ENCODE measurements around the gene WRAP53.

The WRAP53 gene

DNA sequence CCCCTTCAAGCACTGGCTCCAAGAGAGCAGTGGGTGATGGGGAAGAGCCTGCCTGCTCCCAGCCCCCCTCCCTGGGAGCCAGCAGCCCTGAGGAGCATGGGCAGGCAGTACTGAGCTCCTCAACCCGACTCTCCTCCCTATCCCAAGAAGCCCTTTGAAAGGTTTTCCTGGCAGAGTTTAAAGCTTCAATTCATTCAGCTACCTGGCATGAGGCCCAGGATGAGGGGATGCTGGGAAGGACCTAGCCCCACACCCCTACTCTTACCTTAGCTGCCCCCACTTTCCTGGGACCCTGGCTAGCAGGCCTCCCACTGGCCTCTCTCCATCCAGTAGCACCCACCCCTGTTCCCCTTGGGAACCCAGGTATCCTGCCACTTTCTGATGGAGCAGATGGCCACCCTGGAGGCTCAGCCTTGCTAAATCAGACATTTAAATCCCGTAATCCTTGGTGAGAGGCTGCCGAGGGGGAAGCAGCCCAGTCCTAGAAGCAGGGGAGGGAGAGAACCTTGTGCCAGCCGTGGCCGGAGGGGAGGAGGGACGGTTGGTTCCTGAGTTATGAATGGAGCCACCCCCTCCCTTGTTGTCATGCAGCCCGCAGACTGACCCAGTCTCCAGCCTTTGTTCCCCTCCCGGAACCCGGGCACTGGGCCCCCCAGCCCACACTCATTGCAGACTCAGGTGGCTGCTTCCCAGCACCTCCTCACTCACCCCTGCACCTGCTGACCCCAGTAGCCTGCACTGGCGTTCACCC lies 20.4 kb upstream of the WRAP53 start:
- TF ChIP-seq, protein P1, sequence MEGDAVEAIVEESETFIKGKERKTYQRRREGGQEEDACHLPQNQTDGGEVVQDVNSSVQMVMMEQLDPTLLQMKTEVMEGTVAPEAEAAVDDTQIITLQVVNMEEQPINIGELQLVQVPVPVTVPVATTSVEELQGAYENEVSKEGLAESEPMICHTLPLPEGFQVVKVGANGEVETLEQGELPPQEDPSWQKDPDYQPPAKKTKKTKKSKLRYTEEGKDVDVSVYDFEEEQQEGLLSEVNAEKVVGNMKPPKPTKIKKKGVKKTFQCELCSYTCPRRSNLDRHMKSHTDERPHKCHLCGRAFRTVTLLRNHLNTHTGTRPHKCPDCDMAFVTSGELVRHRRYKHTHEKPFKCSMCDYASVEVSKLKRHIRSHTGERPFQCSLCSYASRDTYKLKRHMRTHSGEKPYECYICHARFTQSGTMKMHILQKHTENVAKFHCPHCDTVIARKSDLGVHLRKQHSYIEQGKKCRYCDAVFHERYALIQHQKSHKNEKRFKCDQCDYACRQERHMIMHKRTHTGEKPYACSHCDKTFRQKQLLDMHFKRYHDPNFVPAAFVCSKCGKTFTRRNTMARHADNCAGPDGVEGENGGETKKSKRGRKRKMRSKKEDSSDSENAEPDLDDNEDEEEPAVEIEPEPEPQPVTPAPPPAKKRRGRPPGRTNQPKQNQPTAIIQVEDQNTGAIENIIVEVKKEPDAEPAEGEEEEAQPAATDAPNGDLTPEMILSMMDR (conservative IDR thresholded peaks at IDR 0.05): no peak
- H3K27ac ChIP-seq: no peak overlapping the region

GRCh38 chr17:7668482-7668881 lies 19.8 kb upstream of the WRAP53 start:
- TF ChIP-seq, protein P1 (conservative IDR thresholded peaks at IDR 0.05): no peak
- no peak overlapping the region for H3K27ac ChIP-seq

DNA sequence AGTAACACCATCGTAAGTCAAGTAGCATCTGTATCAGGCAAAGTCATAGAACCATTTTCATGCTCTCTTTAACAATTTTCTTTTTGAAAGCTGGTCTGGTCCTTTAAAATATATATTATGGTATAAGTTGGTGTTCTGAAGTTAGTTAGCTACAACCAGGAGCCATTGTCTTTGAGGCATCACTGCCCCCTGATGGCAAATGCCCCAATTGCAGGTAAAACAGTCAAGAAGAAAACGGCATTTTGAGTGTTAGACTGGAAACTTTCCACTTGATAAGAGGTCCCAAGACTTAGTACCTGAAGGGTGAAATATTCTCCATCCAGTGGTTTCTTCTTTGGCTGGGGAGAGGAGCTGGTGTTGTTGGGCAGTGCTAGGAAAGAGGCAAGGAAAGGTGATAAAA lies 15.0 kb upstream of the WRAP53 start:
- H3K27ac ChIP-seq: no peak overlapping the region
- TF ChIP-seq, protein P1 (conservative IDR thresholded peaks at IDR 0.05): peak; percentile 42

DNA sequence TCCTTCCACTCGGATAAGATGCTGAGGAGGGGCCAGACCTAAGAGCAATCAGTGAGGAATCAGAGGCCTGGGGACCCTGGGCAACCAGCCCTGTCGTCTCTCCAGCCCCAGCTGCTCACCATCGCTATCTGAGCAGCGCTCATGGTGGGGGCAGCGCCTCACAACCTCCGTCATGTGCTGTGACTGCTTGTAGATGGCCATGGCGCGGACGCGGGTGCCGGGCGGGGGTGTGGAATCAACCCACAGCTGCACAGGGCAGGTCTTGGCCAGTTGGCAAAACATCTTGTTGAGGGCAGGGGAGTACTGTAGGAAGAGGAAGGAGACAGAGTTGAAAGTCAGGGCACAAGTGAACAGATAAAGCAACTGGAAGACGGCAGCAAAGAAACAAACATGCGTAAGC lies 13.3 kb upstream of the WRAP53 start:
- TF ChIP-seq, protein P1 (conservative IDR thresholded peaks at IDR 0.05): no peak
- no peak overlapping the region for H3K27ac ChIP-seq

- TF ChIP-seq, protein P1 (conservative IDR thresholded peaks at IDR 0.05): no peak
- no peak overlapping the region for H3K27ac ChIP-seq
Measured at GRCh38 chr17:7676533-7676932, 11.7 kb upstream of the WRAP53 start.

DNA sequence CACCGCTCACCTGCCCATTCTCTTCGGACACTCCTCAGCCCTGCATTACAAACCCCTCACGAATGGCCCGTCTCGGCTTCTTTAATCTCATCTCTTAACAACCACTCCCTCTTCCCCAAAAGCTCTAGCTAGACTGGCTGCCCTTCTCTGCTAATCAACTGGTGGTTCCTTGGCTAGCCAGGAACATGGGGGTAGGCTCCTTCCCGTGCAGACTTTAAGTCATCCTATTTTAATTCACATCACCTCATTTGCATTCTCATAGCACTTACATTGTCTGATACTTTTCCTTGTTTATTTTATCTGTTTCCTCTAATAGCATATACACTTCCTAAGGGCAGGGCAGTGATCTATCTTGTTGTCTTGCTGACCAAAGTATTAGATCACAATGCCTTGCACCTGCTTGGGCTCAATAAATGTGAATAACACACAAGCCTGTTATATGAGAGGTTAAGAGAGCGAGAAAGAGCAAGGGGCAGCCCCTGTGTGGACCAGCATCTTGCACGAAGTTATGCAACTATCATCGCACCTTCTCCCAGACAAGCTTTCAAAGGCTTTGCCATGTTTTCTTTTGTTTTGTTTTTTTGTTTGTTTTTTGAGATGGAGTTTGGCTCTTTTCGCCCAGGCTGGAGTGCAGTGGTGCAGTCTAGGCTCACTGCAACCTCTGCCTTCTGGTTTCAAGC lies 10.7 kb upstream of the WRAP53 start:
- TF ChIP-seq, protein P1 (conservative IDR thresholded peaks at IDR 0.05): no peak
- no peak overlapping the region for H3K27ac ChIP-seq

DNA sequence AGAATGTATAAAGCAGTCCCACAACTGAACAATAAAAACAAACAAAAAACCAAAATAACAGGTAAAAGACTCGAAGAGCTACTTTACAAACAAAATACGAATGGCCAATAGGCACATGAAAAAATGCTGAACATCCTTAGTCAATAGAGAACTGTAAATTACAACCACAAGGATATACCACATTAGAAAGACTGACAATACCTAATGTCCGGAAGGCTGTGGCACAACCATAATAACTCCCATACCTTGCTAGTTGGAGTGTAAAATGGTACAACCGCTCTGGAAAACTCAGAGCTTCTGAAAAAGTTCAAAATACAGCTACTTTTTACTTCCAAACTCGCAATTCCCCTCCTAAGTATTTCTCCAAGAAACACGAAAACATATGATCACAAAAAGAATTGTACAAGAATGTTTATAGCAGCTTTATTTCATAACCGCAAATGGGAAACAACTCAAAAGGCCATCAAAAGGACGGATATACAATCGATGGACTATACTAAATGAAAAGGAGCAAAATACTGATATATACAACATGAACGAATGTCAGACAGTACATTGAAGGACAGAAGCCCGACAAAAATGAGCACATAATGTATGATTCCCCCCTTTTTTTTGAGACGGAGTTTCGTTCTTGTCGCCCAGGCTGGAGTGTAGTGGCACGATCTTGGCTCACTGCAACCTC lies 3.3 kb upstream of the WRAP53 start:
- TF ChIP-seq, protein P1 (conservative IDR thresholded peaks at IDR 0.05): no peak
- peak overlapping the region; percentile 98 for H3K27ac ChIP-seq
